GM21367 (cell line): ENCODE results near the gene MRPL36.
"Not testable (repeated sequence)": the region's sequence is repeated elsewhere in the genome, so short reads cannot be mapped to it uniquely, and the experiment has no call there.

ENCODE experiments used
- ATAC-seq: cut with Tn5 transposase; IDR thresholded peaks from one replicate; pipeline ENCODE4 v1.9.1; 2021; ENCODE audit not compliant: unreplicated experiment

The MRPL36 gene

GRCh38 chr5:1797103-1797800 lies 2.4 kb downstream of the MRPL36 start:
- no peak for ATAC-seq

- ATAC-seq = no peak
Measured at GRCh38 chr5:1796371-1797102, 3.1 kb downstream of the MRPL36 start.

GRCh38 chr5:1795931-1796330 lies 3.7 kb downstream of the MRPL36 start:
- no peak for ATAC-seq

- no peak for ATAC-seq
Measured at GRCh38 chr5:1795506-1795905, 4.1 kb downstream of the MRPL36 start.

DNA sequence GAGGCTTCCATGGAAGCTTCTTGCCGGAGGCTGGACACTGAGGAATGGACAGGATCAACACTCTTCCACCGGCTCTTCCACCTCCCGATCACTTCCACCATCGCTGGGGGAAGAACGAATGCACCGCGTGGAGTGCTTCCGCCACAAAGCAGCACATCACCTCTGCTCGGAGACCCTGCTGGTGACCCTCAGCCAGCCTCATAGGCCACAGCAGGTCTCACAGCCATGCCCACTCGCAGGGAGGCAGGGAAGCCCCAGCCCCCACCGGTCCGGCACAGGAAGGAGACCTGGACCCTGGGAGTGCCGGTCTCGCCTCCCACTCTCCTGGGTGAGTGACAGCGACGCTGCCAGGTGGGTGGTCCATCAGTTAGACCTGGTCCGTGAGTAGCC lies 4.7 kb downstream of the MRPL36 start:
- no peak for ATAC-seq

- no peak for ATAC-seq
Measured at GRCh38 chr5:1793966-1794900, 5.4 kb downstream of the MRPL36 start.

DNA sequence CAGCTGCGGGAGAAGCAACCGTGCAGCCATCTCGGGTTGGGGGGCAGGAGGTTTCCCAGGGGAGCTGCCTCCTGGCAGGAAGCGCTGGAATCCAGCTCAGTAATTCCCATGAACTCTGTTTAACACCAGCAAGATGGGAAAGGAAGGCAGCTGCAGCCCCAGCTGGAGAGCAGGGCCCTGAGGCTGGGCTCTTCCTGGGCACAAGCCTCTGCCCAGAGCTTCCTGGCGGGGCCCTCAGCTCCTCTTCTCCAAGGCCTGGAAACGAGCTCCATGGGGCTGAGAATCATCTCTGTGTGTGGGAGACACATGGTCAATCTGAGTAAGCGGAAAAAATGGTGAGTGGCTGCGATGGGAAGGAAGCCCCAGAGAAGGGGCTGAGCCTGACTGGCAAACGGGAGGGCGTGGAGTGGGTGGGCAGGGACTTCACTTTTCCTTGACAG lies 6.3 kb downstream of the MRPL36 start:
- no peak for ATAC-seq

- ATAC-seq = peak; percentile 94
Measured at GRCh38 chr5:1792842-1793266, 6.8 kb downstream of the MRPL36 start.

DNA sequence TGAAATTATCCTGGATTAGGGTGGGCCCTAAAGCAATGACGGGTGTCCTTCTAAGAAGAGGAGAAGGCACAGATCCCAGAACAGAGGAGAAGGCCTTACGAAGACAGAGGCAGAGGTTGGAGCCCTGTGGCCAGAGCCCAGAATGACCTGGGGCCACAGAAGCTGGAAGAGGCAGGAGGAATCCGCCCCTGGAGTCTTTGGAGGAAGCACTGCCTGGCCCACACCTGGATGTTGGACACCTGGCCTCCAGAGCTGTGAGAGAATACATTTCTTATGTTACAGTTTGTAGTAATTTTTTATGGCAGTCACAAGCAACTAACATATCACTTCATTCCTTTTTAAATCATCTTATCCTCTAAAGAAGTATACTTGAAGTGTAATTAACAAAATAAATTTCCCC lies 8.5 kb downstream of the MRPL36 start:
- no peak for ATAC-seq

DNA sequence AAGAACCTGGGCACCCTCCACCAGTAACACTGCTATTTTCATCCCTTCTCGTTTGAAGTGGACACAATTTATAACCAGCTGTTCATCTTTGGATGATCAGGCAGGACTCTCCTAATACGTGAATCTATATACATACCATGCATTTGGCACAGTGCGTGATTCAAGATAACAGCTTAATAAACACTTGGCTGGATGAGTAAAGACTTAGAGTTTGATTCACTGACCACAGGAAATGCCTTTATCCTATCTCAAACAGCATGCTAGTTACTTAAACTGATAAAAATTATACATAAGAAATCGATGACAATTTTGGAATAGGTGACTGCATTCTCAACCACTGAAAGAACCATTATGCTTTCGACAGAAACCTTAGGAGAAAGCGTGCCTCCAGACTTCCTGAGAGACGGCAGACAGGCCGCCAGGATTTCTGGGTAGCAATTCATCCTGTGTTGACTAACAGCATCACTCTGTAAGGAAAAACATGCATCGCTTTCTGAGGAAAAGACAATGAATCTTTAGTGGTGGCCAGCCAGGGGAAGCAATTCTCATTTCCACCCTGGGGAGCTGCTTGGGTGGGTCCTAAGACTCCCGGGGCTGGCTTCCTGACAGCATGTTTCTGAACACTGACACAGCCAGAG lies 9.7 kb downstream of the MRPL36 start:
- no peak for ATAC-seq

- ATAC-seq = not testable (repeated sequence)
Measured at GRCh38 chr5:1789438-1789833, 10.2 kb downstream of the MRPL36 start.

DNA sequence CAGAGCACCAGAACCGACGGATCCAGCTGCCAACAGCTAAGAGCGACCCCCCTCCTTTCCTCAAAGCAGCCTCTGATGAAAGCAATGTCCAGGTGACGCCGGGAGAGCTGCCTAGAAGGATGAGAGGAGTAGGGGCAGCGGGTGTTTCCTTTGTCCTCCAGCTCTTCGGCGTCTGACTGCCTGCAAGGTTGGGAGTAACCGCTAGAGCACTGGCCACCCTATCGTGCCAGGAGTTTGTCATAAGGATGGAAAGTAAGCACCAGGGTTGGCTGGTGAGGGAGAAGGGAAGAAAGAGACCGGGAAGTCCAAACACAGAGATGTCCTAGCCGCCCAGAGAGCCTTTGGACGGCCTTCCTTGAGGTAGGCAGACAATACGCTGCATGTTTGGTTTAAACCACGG lies 10.8 kb downstream of the MRPL36 start:
- ATAC-seq = no peak

DNA sequence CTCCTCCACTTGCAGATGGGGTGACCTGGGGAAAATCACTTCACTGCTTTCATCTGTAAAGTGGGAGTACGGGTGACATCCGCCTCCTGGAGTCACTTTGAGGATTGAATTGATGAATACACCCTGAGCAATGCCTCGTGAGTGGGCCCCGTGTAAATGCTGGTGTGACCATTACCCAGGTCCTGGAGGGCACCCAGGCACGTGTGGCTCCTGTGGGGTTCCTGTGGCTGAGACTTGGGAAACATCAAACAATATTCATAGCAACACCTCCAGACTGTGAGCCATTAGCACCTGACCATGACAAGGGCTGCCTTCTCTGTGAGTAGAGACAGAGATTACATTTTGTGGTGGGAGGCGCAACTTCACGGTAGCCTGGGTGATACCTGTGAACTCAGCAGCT lies 11.4 kb downstream of the MRPL36 start:
- no peak for ATAC-seq

DNA sequence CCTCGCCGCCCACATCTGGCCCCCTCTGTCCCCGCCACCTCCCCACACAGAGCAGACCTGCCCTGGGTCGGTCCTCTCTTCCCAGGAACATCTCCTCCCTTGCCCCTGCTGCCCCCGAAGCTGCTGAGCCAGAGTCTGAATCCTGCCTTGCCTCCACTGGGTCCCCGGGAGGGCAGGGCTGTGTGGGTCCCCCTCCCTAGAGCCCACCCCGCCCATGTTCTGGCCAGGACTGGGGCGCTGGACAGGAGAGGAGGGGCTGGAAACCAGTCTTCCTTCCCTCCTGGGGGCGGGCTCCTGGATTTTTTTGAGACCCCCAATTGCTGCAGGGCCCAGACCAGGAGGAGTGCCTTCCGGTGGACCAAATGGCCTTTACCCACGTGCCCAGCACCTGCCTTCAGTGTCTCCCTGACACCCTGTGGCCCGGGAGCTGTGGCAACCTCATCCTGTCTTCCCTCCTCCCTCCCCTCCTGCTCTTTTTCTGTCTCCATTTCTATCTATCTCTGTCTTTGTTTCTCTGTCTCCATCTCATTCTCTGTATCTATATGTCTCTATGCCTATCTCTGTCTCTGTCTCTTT lies 12.1 kb downstream of the MRPL36 start:
- no peak for ATAC-seq

GRCh38 chr5:1786621-1787471 lies 12.8 kb downstream of the MRPL36 start:
- ATAC-seq = no peak

DNA sequence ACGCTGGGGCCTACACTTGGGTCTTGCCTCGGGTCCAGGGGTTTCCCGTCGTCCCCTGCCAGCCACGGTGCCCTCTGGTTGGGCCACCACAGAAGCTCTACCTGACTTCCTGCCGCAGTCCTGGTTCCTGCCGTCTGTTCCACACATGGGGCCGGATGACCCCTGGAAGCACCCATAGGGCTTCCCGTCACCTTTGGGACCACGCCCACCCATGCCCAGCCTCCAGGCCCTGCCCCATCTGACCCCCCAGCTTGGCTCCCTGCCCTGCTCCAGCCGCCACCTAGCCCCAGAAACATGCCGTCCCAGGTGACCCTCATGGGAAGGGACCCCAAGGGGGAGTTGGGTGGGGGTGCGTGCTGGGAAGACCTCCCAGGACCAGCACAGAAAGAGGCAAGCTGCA lies 13.7 kb downstream of the MRPL36 start:
- no peak for ATAC-seq

DNA sequence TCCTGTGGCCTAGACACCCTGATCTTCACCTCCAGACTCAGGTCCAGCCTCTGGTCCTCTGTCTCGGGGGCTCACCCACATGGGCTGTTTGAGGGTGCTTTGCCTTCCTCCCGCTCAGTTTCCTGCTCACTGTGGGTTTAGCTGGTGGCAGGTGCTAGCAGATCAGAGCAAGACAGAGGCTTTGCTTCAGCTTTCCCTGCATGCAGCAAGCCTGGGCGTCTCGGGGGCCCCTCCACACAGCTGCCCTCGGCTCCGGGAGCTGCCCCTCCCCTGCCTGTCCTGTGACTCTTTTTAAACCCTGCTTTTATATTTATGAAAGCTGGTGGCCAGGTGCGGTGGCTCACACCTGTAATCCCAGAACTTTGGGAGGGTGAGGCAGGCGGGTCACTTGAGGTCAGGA lies 14.6 kb downstream of the MRPL36 start:
- ATAC-seq = no peak

GRCh38 chr5:1784197-1785050 lies 15.2 kb downstream of the MRPL36 start:
- ATAC-seq = no peak

DNA sequence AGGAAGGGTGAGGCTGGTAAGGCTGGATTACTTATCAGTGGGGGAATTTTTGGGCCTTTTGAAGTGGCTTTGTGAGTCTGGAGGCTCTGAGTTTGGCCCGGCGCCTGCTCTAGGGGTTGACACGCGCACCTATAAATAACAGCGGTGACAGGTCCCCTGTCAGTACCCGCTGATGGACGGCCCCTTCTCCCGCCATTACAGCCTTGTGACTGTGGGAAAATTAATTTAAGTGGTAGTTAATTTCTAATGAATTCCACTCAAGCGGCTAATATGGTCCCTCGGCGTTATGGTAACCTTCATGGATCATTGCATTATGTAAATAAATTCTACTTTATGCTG lies 16.5 kb downstream of the MRPL36 start:
- ATAC-seq = peak; percentile 74
